Measurements from ENCODE around the gene ELN.

DNA sequence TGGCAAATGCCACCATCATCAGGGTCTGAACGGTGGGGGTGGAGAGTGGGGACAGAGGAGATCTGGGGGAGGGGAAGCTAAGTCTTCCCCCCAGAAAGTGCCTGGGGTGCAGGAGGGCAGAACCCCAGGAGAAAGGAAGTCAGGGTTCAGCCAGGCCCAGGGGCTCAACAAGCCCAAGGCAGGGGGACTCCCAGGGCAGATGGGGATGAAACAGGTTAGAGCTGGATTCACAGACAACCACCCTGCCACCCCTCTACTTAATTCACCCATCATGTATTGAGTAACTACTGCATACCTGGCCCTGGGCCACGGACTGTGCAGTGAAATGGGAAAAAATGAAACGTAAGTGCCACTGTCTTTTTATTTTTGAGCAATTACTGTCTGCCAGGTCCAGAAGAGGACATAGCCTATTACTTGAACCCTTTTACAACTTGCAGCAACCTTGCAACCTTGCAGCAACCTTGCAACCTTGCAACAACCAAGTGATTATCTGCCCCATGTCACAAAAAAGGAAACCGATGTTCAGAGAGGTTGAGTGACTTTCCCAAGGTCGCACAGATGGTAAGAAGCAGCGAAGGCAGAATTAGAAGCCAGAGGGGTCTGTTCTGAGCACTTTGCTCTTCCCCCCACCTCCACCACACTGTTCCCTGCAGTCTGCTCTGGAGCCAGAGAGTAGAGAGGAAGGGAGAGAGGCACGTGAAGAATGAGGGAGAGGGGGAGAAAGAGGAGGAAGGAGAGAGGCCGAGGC, 4.8 kb downstream of the ELN start:
- TF ChIP-seq NFRKB (IDR thresholded peaks at IDR 0.05) (no peak), CTBP1 (IDR thresholded peaks at IDR 0.05; ENCODE audit: borderline replicate concordance) (no peak), ELF4 (IDR thresholded peaks at IDR 0.05) (no peak), FOXA1 (IDR thresholded peaks at IDR 0.05) (no peak), SP1 (IDR thresholded peaks at IDR 0.05) (no peak), BHLHE40 (IDR thresholded peaks at IDR 0.05; ENCODE audit: borderline replicate concordance) (no peak)
